SHP77 treated with DMSO at 0.1 percent for 48 hours (cell line): Measurements from ENCODE around the gene SMLR1.
"Not testable (repeated sequence)": the region's sequence is repeated elsewhere in the genome, so short reads cannot be mapped to it uniquely, and the experiment has no call there.

Experiments used
- DNase-seq: peaks from one replicate; lab custom pipeline; 2025; lab: John Stamatoyannopoulos, UW

SMLR1 gene

DNA sequence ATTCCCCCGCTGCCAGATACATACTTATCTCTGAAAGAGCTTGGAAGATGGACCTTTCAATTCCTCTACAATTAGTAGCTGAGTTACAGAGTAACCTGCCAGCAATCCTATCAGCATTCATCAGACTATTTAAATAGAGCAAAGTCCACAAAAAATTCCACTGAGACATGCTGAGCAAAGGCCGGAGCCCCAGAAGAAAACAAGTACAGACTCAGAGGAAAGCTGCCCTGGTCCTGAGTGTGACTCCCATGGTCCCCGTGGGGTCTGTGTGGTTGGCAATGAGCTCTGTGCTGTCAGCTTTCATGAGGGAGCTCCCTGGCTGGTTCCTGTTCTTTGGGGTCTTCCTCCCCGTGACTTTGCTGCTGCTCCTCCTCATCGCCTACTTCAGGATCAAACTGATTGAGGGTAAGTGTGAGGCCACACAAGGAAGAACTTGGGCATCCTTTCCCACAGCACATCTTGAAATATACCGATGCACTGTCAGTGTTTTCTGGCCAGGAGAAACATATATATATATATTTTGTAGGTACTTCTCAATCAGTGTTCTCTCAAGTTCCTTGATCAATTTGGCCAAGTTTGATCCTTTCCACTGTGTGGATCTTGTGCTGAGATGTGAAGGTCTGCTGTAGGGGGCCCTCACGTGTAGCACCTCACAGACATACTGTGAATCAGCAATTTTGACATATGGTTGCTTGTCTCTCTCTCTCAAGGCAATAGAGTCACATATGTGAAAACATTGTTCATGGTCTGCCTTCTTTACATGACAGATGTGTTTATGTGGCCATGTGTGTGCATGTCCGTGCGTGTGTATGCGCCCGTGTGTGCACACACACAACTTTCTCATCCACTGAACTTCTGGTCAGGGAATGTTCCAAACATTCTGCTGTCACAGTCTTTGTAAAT, at the start of gene SMLR1:
Gene SMLR1 (plus strand): TSS at position 160 of the 903 bp plus-strand sequence. CDS start 8 bp downstream, at position 168.
- DNase-seq: no peak

DNA sequence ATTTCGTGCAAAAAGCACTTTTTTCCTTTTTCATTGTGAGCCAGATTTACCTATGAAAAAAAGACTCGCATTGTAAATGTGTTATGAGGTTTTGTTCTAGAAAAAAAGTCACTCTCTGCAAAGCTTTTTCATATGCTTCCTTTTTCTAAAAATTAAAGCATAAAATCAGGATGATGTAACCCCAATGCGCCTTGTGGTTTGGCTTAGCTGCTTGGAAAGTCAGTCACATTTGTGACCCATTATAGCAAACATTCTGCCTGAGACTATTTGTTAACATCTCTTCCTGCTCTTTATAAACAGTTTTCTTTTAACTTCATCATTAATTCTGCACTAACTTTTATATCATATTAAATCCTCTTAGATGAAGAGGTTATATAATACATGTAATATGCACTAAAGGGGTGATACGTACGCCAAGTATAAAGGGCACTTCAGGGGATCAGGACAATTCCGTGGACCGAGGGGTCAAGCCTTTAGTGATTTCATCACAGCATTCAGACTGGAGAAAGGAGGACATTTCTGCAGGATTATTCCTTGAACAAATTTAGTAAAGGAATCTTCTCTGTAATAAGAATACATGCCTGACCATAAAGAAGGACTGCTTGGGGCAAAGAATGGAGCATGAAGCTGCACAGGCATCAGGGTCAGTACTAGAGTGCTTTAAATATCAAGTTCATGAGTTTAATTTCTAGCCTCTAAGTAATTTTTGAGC, 48.1 kb upstream of the SMLR1 start:
- no peak for DNase-seq

DNA sequence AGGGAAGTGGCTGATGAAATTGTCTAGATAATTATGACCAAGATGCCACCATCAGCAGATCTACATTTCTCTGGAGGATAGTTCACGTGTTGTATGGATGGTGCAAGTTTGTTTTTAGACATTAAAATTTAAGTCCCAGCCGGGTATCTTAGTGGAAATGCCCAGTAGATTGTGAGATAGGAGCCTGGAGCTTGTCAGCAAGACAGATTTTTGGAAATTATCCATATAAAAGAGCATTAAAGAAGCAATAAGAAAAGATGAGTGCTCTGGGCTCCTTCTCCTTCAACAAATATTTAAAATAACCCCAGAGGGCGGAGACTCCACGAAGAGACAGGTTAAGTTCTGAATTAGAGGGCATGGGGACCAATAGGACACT, 47.6 kb upstream of the SMLR1 start:
- no peak for DNase-seq

DNA sequence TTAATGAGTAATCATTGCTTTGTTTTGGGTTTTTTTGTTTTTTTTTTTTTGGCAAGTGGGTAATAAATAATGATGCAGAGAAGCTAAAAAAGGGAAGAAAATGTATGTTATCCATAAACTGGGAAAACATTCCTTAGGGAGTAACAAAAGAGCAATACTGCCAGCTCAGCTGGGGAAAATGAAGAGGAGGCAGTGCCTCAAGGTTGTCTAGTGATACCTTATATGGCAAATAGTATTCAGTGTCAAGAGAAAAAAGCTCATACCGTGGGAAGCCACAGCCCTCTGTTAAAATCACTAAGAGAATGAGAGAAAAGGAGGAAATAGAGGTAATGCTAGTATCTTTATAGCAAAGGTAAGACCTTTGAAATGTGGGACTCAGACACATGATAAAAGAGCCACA, 47.1 kb upstream of the SMLR1 start:
- no peak for DNase-seq

DNA sequence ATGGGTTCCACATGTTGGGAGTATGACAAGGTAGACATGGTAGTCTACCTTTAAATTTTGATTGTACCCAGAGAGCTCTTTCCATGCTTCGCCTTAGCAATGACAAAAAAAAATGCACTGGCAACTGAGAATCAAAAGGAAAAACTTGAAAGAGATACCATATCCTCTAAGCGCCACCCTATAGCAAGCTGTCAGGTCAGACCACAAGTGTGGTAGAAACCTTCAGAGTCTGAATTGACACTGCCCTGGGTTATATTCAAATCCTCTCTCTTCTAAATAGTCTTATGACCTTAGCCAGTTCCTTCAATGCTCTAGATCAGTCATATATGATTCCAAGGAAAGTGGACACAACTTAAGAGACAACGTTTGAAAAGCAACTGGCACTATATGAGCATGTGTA, 45.6 kb upstream of the SMLR1 start:
- DNase-seq: no peak

DNA sequence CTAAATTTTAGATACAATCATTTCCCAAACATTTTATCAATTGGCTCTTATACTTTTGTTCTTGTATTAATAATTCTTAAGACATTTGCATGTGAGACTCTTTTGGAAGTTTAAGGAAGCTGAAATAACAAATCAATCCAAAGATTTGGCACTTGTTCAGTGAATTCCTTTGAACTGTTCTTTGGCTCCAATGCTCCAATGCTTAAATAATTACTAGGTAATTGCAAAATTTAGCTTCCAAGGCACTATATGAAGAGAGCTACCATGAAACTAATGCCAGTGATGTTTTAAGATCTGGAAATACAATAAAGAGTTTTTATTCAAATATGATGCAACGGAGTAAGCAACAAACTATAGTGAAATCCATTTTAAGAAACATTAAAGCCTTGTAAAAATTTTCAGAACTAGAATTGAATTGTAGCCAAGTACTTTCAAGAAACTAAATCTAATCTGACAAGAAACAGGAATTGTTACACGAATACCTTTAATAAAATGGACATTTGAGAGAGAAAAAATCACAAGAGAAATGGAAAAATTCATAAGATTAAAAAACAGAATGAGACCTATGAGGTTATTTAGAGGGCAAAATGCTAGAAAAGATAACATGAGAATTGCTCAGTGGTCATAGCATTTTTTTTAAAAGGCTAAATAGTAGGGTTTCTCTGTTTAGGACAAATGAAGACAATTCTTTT, 43.6 kb upstream of the SMLR1 start:
- no peak for DNase-seq

DNA sequence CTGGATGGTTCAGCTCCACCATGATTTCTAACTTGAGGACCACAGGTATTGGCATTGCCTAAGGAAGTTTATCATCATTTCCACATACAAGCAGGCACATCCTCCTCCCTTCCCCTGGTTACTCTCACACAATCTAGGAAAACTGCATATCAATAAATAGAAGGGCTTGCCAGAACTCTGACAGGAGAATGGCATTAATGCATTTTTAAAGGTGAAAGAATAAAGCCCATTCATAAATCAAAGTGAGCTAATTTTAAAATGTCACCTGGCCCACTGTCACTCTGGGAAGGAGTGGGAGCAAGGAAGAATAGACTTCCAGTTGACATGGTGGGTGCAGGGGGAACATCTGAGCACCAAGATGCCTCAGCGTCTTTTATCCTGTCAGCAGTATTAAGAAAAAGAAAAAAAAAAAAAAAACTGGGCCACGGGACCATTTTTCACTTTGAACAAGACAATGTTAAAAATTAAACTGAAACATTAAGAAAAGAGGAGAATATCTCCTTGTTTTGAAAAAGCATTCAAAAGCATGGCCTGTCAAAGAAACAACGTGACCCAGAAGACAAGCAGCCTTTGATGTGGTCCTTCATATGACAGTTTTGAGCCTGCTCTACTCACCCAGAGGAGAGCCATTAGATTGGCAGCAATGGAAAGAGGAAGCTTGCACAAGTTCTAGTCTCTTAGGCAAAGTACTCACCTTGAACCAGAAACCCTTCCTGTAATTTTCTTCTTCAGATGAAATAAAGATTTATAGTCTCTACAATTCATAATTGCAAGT, 39.3 kb upstream of the SMLR1 start:
- no peak for DNase-seq

DNA sequence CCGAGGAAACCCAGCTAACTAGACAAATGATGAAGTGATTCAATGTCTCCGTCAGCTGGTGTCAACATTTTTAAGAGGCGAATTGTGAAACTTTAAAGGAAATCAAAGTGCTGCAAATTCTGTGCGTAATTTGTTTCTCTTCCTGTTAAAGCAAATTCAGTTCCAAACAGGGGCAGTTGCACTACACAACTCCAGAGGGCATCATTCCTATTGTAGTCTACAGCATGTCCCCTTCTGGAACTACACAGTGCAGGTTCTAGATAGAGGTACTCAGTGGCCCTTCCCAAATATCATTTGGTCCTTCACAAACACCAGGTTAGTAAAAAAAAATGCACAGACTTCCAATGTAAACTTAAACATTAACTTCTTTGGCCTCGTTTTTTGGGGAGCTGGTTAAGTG, 38.3 kb upstream of the SMLR1 start:
- no peak for DNase-seq

DNA sequence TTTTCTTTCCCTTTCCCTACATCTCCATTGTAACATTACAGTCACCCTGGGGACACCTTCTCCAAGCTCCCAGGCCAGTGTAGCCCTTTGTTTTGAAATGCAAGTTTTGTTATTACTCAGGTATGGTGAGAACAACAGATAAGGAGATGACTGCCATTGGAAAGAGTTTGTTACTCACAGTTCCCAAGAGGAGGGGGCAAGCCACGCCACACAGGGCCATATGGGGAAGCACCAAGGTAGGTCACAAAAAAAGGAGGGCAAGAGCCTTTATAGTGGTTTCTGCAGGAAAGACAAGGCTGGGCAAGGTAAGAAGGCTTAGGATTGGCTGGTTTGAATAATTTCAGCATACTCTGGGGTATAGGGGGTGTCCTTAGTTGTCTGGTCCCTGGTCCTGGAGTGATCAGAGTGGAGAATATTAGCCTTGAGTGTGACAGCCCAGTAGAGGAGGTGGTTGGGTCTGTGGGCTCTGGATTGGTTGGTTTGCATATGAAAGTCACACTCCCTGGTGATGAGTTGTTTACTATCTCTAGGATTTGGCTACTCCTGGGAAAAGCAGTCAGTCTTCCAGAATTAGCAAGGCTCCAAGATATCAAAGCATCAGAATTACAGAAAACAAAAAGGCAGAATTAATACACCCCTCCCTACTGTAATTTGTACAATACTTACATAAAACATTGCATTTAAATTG, 33.1 kb upstream of the SMLR1 start:
- no peak for DNase-seq

DNA sequence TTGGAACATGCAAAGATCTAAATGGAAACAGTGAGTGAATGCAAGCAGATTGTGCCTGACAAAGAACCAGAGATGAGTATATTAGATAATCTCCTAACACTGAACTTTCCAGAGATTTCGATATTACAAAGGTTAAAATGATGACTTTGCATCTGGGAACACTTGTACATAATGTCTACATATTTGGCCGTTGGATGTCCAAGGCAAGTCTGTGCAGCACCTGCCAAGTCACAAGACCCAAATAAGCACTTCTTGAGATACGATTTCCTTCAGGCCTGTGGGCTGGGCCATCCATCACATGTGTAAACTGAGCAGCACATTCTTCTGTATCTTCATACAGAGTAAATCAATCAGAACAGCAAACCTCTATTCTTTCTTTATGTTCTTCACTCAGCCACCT, 32.5 kb upstream of the SMLR1 start:
- no peak for DNase-seq

DNA sequence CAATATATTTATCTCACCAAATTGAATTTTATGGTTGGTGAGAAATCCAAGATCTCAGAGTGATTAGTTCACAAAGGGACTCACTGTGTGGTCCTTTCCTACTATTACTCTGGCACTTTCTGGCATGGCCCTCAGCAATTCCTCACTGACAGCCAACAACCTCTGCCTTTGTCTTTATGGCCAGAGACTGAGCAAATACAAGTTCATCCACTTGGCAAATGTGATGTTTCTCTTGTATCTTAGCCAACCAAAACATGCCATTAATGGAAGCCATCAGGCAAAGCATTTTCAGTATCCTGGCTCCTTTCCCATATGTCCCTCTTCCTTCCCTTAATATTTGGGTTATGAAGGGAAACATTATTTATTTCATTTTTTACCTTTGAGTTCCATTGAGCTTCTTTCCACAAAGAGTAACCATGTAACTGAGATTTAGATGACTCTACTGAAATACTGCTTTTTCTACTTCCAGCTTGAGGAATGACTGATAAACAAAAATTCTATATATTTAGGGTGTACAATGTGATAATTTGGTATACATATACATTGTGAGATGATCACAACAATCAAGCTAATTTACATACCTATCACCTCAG, 30.8 kb upstream of the SMLR1 start:
- peak; percentile 41 for DNase-seq

DNA sequence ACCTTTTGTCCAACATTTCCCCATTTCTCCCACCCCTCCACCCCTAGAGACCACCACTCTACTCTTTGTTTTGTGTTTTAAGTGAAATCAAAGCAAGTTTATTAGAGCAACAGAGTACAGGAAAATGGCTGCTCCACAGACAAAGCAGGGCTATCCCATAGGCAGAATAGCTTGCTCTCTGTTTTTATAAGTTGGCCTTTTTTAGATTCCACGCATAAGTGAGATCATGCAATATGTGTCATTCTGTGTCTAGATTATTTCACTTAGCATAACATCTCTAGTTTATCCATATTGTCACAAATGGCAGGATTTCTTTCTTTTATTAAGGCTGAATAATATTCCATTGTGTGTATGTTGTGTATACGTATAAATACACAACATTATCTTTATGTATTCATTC, 30.1 kb upstream of the SMLR1 start:
- no peak for DNase-seq

DNA sequence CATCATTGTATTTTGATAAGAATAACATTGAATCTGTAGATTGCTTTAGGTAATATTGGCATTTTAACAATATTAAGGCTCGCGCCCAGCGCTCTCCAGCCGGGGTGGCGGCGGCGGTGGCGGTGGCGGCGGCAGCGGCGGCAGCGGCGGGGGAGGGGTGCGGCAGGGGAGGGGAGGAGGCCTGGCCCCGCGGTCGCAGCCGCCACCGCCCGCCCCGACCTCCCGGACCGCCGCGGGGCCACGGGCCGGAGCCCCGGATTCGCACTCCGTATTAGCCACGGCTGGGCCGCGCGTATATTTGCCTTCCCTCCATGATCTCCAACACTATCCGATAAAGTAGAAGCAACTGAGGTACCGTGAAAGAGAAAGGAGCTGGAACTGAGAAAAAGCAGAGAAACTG, 25.8 kb upstream of the SMLR1 start:
- not testable (repeated sequence) for DNase-seq

DNA sequence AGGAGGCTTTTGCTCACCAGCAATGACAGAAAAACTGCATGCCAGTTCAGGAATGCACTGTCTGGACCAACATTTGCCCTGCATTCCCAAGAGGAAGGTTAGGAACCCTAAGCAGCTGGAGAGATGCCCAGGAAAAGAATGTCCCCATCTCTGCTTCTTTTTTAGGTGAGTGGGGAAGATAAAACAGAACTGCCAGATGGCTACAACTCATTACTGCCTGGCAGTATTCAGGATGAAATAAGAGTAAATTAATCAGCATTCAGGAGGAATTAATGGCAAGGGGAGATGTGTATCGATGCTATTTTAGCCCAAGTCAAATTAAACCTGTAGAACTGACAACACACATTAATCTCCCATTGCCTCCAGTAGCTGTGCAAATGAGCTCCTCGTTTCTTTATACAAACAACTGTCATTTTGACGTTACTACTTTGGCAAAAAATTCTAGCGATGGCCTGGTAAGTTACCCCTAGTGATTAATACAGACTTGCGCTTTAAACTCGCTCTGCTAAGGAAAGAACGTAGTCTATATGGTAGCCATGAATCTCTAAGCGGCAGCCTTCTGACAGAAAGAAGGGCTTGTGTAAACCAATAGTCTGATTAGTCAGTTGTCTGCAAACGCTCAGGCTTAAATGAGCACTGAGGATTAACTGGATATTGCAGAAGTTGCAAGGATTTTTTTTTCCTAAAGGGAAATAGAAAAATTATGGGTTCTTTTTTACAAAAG, 16.7 kb upstream of the SMLR1 start:
- no peak for DNase-seq

DNA sequence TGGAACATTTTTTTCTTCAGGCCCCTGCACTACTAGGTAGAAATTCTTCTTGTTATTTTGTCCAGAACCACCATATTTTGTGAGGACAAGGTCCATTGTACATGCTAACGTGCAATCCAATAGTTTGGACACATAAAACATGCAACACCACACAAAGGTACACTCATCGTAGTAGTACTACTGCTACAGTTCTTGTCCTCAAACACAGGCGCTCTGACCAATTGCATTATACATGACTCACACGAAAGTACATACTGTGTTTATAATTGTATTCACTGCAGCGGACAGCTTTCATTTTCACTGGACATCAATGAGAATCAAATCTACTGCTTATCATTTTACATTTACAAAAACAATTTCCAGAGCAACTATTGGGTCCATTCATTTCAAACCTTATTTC, 15.3 kb upstream of the SMLR1 start:
- DNase-seq: no peak

DNA sequence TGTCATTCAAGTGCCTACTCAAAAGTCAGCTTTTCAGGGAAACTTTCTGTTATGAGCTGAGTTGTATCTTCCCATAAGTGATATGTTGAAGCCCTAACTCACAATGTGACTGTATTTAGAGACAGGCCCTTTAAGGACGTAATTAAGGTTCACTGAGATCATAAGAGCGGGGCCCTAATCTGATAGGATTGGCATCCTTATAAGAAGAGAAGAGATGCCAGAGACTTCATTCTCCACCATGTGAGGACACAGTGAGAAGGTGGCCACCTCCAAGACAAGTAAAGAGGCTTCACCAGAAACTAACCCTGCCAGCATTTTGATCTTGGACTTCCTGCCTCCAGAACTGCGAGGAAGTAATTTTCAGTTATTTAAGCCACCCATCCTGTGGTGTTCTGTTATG, 12.7 kb upstream of the SMLR1 start:
- DNase-seq: no peak

DNA sequence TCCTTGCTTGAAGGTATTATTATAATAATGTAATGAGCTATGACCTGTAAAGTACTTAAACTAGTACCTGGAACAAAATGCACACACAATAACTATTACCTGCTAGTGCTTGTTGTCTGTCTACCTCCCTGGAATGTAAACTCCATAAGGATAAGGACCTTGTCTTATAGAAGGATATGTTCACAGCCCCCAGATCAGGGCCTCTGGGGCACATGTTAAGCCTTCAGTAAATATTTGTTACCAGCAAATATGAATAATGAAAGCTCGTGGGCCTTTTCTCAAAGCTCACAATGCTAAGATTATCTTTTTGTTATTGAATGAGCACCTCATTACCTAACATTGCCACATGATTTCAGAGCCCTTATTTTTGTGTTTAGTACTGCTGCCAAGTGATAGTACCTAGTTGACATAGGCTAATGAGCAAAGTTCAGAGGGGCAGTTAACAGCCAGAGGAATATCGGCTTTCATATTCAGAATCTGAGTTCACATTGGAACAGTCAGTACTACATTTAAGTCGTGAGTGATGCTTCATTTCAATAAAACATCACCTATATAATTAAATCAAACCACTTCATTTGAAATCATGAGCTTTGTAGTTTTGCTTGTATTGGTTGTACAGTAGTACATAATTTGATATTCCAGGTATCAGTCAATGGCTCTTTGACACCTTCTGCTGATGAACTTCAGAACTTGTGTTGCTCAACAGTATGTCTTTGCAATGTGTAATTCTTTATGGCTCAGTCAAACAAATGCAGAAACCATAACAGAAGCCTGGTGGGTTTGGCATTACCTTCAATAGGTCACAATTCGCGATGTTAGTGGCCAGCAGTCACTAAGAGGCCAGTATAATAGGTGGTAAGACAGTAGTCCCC, 11.8 kb upstream of the SMLR1 start:
- DNase-seq: no peak

DNA sequence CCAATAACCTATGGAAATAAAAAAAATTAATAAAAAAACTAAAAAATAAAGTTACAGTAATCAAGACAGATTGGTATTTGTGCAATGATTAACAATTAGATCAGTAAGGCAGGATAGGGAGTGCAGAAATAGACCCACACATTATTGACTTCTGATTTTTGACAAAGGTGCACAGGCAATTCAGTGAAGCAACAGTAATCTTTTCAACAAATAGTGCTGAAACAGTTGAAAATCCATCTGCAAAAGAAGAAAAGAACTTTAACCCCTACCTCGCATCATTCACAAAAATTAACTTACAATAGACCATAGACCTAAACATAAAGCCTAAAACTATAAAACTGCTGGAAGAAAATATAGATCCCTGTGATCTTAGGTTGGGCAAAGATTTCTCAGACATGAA, 4.5 kb upstream of the SMLR1 start:
- no peak for DNase-seq

DNA sequence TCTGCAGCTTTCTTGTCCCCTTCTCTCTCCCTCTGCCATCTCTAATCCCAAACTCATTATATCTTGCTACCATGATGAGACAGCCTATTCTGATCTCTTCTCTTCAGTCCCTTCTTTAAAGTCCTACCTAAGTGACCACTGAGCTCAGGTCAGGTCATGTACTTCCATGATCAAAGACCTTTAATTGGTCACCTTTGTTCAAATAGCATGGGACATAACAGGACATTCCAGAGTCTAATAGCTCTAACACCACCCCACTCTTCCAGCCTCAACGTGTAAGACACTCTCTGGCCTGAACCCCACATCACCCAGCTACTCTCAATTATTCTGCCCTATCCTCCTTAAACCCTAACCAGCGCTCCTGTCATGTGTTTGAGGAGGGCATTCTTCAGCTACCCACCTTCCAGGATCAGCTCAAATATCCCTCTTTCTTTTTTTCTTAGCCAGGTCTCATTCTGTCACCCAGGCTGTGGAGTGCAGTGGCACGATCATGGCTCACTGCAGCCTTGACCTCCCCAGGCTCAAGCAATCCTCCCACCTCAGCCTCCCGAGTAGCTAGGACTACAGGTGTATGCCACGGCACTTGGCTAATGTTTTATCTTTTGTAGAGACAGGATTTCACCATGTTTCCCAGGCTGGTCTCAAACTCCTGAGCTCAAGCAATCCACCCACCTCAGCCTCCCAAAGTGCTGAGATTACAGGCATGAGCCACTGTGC, 2.1 kb upstream of the SMLR1 start:
- DNase-seq: no peak
